Raji (cell line): Measurements from ENCODE around the gene NPBWR2.

Source experiments
- POLR2A ChIP-seq: IDR thresholded peaks from 2 replicates; pipeline ENCODE4 v1.6.1; 2011; ENCODE audit warnings: low read depth, low read length, control low read depth; ENCODE audit not compliant: insufficient read depth

Gene NPBWR2

DNA sequence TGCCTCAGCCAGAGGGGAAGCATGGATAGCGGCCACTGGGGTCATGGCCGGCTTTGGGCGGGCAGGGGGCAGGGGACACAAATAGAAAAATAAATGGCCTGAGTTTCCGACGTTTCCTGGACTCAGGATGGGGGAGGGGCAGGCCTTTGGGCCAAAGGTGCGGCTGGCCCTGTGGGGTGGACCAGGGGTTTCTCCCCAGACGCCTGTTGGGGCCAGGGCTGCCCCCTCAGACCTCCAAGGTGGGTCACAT, 50.8 kb downstream of the NPBWR2 start:
- no peak for TF ChIP-seq POLR2A

DNA sequence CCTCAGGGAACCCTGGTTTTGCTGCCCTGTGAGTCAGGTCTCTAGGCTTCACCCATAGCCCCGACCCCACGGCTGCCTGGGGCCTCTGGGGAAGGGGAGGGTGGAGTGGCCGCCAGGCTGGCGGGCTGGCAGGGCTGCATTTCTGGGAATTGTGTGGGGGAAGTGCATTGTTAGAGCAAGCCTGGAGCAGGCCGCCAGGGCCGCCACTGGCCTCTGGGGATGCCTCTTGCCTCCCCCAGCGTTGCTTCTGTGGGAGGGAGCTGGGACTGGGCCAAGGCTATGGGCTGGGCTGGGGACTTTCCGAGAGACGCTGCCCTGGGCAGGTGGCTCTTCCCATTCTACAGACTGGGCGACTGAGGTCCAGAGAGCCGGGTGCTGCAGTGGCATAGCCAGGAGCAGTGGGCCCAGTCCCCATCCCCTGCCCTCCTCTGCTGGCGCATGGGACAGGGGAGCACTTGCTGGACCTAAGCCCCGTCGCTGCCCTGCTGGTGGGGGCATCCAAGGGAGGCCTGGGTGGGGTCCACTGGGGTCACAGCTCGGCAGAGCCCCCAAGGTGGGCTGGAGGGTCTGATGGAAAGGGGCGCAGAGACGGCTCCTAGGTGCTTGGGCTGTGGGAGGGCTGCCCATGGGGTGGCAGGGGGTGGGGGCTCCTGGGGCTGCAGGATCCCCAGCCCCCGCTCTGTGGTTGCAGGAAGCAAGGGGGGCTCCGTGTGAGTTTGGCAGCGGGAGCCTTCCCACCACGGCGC, 51.3 kb downstream of the NPBWR2 start:
- no peak for TF ChIP-seq POLR2A

DNA sequence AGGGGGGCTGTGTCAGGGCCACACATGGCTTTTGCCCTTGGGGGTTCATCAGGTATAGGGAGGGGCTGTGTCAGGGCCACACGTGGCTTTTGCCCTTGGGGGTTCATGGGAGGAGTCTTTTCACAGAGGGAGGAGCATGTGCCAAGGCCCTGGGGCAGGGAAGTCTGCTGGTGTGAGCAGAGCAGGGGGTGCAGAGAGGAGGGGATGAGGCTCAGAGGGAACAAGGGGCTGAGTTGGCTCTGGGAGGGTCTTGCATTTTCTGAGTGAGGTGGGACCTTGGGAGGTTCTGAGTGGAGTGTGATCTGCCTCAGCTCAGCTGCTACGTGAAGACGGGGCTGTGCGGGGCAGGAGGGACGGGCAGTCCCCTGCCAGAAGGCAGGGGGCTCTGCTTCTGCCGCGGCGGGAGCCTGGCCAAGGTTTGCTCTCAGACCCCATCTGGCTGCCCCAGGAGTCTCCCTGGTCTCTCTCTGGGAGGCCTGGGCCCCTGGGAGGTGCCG, 51.9 kb downstream of the NPBWR2 start:
- TF ChIP-seq POLR2A: no peak

DNA sequence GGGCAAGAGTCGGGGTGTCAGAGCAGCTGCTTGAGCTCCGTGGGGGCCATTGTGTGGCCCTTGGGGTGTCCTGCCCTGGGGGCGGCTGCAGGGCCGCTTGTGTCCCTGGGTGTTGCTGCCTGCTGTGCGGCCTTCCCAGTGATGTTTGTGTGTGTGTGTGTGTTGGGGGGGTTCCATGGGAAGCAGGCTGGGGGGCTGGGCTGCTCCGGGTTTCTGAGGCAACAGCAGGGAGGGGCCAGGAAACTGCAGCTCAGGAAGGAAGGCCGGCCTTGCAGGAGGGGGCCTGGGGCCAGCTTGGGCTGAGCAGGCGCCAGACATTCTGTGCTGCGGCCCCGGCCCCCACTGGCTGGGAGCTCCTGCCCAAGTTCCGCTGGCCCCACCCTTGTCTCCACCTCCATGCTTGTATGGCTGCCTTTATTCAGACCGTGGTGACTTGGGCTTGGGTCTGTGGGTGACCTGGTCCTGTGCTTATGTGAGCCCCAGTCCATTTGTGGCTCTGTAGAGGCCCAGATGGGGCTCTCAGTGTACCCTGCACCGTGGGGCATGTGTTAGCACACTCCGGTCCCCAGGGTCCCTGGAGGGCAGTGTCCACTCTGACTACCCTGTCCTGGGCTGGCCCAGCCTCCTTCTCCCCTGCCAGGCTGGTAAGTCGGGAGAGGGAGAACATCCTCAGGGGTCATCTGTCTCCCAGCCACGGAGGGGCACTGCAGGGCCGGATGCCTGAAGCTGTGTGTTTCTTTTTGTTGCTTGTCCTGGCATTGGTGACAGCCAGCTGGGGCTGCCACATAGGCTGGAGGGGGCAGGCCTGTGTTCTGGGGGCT, 53.3 kb downstream of the NPBWR2 start:
- no peak for TF ChIP-seq POLR2A
